Left ventricle myocardium inferior (tissue), 1 donor: Measurements from ENCODE around the gene GRB10. TPM values are rescaled to one million over a fixed set of nuclear protein-coding genes. Genes with fewer than 3 reads are reported as not detected.

ENCODE experiments used
- DNase-seq: peaks from one replicate; pipeline ENCODE4 v3.0.0-alpha.2; 2020
- H3K27ac ChIP-seq: fragments of 200-600 bp; replicated peaks from 2 replicates; pipeline ENCODE4 v1.8.0; 2021
- H3K27me3 ChIP-seq: fragments of 200-600 bp; 2 replicates; pipeline ENCODE4 v1.8.0; 2021; ENCODE audit warnings: low read depth
- H3K36me3 ChIP-seq: fragments of 200-600 bp; 2 replicates; pipeline ENCODE4 v1.8.0; 2021
- H3K4me1 ChIP-seq: fragments of 200-600 bp; 2 replicates; pipeline ENCODE4 v1.8.0; 2021
- H3K4me3 ChIP-seq: fragments of 200-600 bp; 2 replicates; pipeline ENCODE4 v1.8.0; 2021; ENCODE audit warnings: mild to moderate bottlenecking, moderate library complexity
- H3K9me3 ChIP-seq: fragments of 200-600 bp; replicated peaks from 2 replicates; pipeline ENCODE4 v1.8.0; 2021
- intact Hi-C: fragments of 100-400 bp; cut with micrococcal nuclease; formaldehyde crosslinking; loops from one replicate; pipeline ENCODE4 v1.11.0; 2022
- total RNA-seq: library from RNA; stranded (reverse); fragmentation: NEBNext Ultra II Directional; extraction: Animal tissue kit (Norgen Biotek cat#: 25700); gene quantifications from one replicate; pipeline ENCODE4 v1.2.1, GENCODE V29; 2021
- TF ChIP-seq, protein P1 (sequence below): fragments of 200-600 bp; IDR thresholded peaks from 2 replicates; pipeline ENCODE4 v1.8.0; 2021; ENCODE audit warnings: antibody characterized with exemption, mild to moderate bottlenecking, borderline replicate concordance
- donor health status: DM: no; HTN: yes; CAD: no; lungs with severe emphysema.

The GRB10 gene
- total RNA-seq, 1 donor from 2014 or later: 40.6 TPM

DNA sequence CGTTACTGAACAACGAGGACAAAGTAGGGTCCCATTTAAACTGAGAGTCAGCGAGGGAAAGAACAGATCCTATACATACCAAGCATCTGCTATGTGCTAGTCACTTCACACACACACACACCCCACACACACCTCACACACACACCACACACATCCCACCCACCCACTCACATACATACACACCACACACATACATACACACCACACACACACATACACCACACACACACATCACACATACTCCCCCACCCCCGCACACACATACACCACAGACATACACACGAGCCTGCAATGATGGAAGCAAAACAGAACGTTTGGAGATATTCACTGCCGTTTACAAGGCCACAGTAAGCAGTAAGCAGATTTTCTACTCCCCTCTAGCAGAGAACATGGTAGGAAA is 607 bp upstream of the GRB10 start:
- Histone ChIP-seq H3K27me3 (no peaks in the 10 kb centered on the region), H3K9me3 (no peaks in the 10 kb centered on the region), H3K27ac (no peak overlapping the region), H3K4me1 (peaks cover 83% of the 10 kb centered on the region), H3K4me3 (peak overlapping the region; percentile 73), H3K36me3 (no peaks in the 10 kb centered on the region)
- no peak for DNase-seq
- intact Hi-C loops: loop anchor here (10.0 kb wide), 1 partner anchor 69 kb away; no protein-coding TSS in a partner anchor
- TF ChIP-seq, protein P1, sequence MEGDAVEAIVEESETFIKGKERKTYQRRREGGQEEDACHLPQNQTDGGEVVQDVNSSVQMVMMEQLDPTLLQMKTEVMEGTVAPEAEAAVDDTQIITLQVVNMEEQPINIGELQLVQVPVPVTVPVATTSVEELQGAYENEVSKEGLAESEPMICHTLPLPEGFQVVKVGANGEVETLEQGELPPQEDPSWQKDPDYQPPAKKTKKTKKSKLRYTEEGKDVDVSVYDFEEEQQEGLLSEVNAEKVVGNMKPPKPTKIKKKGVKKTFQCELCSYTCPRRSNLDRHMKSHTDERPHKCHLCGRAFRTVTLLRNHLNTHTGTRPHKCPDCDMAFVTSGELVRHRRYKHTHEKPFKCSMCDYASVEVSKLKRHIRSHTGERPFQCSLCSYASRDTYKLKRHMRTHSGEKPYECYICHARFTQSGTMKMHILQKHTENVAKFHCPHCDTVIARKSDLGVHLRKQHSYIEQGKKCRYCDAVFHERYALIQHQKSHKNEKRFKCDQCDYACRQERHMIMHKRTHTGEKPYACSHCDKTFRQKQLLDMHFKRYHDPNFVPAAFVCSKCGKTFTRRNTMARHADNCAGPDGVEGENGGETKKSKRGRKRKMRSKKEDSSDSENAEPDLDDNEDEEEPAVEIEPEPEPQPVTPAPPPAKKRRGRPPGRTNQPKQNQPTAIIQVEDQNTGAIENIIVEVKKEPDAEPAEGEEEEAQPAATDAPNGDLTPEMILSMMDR: no peak

GRCh38 chr7:50781381-50782293 is 1.1 kb downstream of the GRB10 start:
- Histone ChIP-seq H3K27ac (peak overlapping the region; percentile 39), H3K36me3 (no peaks in the 10 kb centered on the region)

GRCh38 chr7:50780436-50780835 is 2.3 kb downstream of the GRB10 start:
- no peaks in the 10 kb centered on the region for H3K36me3 ChIP-seq
- H3K9me3 ChIP-seq: no peaks in the 10 kb centered on the region
- no peak overlapping the region for H3K4me3 ChIP-seq
- TF ChIP-seq, protein P1: no peak
- no peaks in the 10 kb centered on the region for H3K27me3 ChIP-seq
- H3K27ac ChIP-seq: no peak overlapping the region
- DNase-seq: no peak
- peaks cover 68% of the 10 kb centered on the region for H3K4me1 ChIP-seq
- intact Hi-C loops: loop anchor here (10.0 kb wide), 1 partner anchor 66 kb away; no protein-coding TSS in a partner anchor

More at GRCh38 chr7:50781381-50782293, 1.1 kb downstream of the GRB10 start:
- no peaks in the 10 kb centered on the region for H3K9me3 ChIP-seq
- intact Hi-C loops: loop anchor here (10.0 kb wide), 1 partner anchor 67 kb away; no protein-coding TSS in a partner anchor
- TF ChIP-seq, protein P1: no peak
- H3K4me1 ChIP-seq: peaks cover 68% of the 10 kb centered on the region
- H3K4me3 ChIP-seq: peak overlapping the region; percentile 73
- DNase-seq: no peak
- no peaks in the 10 kb centered on the region for H3K27me3 ChIP-seq

- H3K4me1 ChIP-seq: peaks cover 65% of the 10 kb centered on the region
- no peaks in the 10 kb centered on the region for H3K27me3 ChIP-seq
- H3K27ac ChIP-seq: no peak overlapping the region
- DNase-seq: no peak
- H3K36me3 ChIP-seq: no peaks in the 10 kb centered on the region
- no peak overlapping the region for H3K4me3 ChIP-seq
- TF ChIP-seq, protein P1: no peak
- intact Hi-C loops: no loop called here
- H3K9me3 ChIP-seq: no peaks in the 10 kb centered on the region
Measured at GRCh38 chr7:50779427-50779826, 3.3 kb downstream of the GRB10 start.

GRCh38 chr7:50778189-50778588 is 4.5 kb downstream of the GRB10 start:
- Histone ChIP-seq H3K4me3 (no peak overlapping the region), H3K36me3 (no peaks in the 10 kb centered on the region), H3K4me1 (peaks cover 54% of the 10 kb centered on the region), H3K27me3 (no peaks in the 10 kb centered on the region), H3K9me3 (no peaks in the 10 kb centered on the region), H3K27ac (no peak overlapping the region)
- DNase-seq: no peak
- intact Hi-C loops: no loop called here
- TF ChIP-seq, protein P1: no peak
